Nephron progenitor cell (in vitro differentiated cells): ENCODE measurements around the gene PAQR4.

ENCODE experiments used
- DNase-seq: peaks from one replicate; pipeline ENCODE4 v3.0.0; 2021
- H3K27ac Mint-ChIP-seq: 2 replicates; pipeline ENCODE4 v1.8.0; 2021; ENCODE audit warnings: mild to moderate bottlenecking, moderate library complexity, mixed read lengths
- H3K27me3 Mint-ChIP-seq: 2 replicates; pipeline ENCODE4 v1.8.0; 2021; ENCODE audit warnings: mild to moderate bottlenecking, low read depth, mixed read lengths; ENCODE audit not compliant: poor library complexity
- H3K36me3 Mint-ChIP-seq: 2 replicates; pipeline ENCODE4 v1.8.0; 2021; ENCODE audit warnings: low read depth, mixed read lengths
- H3K4me1 Mint-ChIP-seq: 2 replicates; pipeline ENCODE4 v1.8.0; 2021; ENCODE audit warnings: mixed read lengths
- H3K4me3 Mint-ChIP-seq: 2 replicates; pipeline ENCODE4 v1.8.0; 2021; ENCODE audit warnings: mild to moderate bottlenecking, moderate library complexity, mixed read lengths
- H3K9me3 Mint-ChIP-seq: 2 replicates; pipeline ENCODE4 v1.8.0; 2021; ENCODE audit warnings: mild to moderate bottlenecking, moderate library complexity, mixed read lengths
- CTCF ChIP-seq: fragments of 200-600 bp; sonication (generic); IDR thresholded peaks from 2 replicates; pipeline ENCODE4 v1.5.0; 2021; ENCODE audit warnings: antibody characterized with exemption

Gene PAQR4

GRCh38 chr16:2971134-2971984 lies 2.2 kb downstream of the PAQR4 start:
- Mint-ChIP-seq H3K4me3 (peak overlapping the region; percentile 71), H3K4me1 (peaks cover 24% of the 10 kb centered on the region), H3K36me3 (no peaks in the 10 kb centered on the region), H3K9me3 (no peaks in the 10 kb centered on the region), H3K27ac (no peak overlapping the region), H3K27me3 (no peaks in the 10 kb centered on the region)
- no peak for DNase-seq
- no peak for TF ChIP-seq CTCF

GRCh38 chr16:2971985-2972784 lies 3.0 kb downstream of the PAQR4 start:
- Mint-ChIP-seq H3K9me3 (no peaks in the 10 kb centered on the region), H3K27me3 (no peaks in the 10 kb centered on the region), H3K36me3 (no peaks in the 10 kb centered on the region), H3K4me3 (peak overlapping the region; percentile 35), H3K4me1 (peaks cover 24% of the 10 kb centered on the region), H3K27ac (peak overlapping the region; percentile 52)
- TF ChIP-seq CTCF: no peak
- DNase-seq: no peak

- Mint-ChIP-seq H3K27ac (no peak overlapping the region), H3K27me3 (peaks cover 3% of the 10 kb centered on the region), H3K36me3 (no peaks in the 10 kb centered on the region), H3K4me1 (peaks cover 24% of the 10 kb centered on the region), H3K4me3 (no peak overlapping the region), H3K9me3 (no peaks in the 10 kb centered on the region)
- no peak for DNase-seq
- TF ChIP-seq CTCF: no peak
Observed at GRCh38 chr16:2973093-2973492, 3.9 kb downstream of the PAQR4 start.

- no peak for DNase-seq
- Mint-ChIP-seq H3K9me3 (no peaks in the 10 kb centered on the region), H3K27ac (no peak overlapping the region), H3K27me3 (peaks cover 3% of the 10 kb centered on the region), H3K4me3 (no peak overlapping the region), H3K4me1 (peaks cover 18% of the 10 kb centered on the region), H3K36me3 (no peaks in the 10 kb centered on the region)
- no peak for TF ChIP-seq CTCF
Observed at GRCh38 chr16:2973605-2974318, 4.6 kb downstream of the PAQR4 start.

- Mint-ChIP-seq H3K27ac (no peak overlapping the region), H3K4me1 (peaks cover 18% of the 10 kb centered on the region), H3K36me3 (no peaks in the 10 kb centered on the region), H3K4me3 (no peak overlapping the region), H3K27me3 (peaks cover 3% of the 10 kb centered on the region), H3K9me3 (no peaks in the 10 kb centered on the region)
- no peak for TF ChIP-seq CTCF
- DNase-seq: no peak
Observed at GRCh38 chr16:2974319-2975056, 5.3 kb downstream of the PAQR4 start.
